Activated gamma-delta T cell treated with anti-CD3 and anti-CD28 coated beads, Interleukin-2, amount 50 U/mL, for 16 hours (primary cell): ENCODE data around the gene SLC4A5.

Source experiments
- DNase-seq: peaks from one replicate; pipeline ENCODE4 v3.0.0-alpha.2; 2020; ENCODE audit warnings: low read depth

Gene SLC4A5

DNA sequence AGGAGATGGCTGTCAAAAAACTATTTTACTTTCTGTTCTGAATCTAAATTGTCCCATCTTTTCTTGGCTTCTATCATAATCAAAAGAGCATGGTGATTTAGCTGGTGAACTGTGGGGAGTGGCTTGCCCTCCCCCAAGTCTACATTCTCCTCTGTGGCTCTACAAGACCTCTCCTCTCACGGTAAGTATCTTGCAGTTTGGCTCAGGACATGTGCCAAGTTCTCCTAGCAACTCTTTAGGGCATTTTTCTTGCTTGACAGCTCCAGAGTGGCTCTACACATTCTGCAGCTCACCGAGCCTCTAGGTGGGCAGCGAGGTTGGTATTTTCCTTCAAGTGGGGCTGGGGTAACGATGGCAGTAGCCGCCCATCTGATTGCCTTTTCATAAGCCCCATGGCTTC, 29.1 kb downstream of the SLC4A5 start:
- DNase-seq: no peak

DNA sequence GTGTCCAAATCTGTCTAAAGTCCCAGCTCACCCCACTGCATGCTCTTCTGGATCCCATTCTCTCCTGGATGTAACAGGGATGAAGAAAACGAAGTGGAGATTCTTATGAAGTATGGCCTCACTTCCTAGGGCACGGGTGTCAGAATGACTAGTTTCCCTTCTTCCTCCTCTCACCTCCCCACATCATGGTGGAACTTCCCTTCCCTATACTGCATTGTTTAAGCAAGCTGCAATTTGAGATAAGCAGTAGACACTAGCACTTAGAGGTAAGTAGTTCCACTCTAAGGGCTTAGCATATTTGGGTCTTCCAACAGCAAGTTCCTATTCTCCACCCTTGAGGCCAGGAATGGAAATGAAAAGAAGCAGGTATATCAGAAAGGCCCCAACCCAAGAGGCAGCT, 29.7 kb downstream of the SLC4A5 start:
- DNase-seq: no peak

DNA sequence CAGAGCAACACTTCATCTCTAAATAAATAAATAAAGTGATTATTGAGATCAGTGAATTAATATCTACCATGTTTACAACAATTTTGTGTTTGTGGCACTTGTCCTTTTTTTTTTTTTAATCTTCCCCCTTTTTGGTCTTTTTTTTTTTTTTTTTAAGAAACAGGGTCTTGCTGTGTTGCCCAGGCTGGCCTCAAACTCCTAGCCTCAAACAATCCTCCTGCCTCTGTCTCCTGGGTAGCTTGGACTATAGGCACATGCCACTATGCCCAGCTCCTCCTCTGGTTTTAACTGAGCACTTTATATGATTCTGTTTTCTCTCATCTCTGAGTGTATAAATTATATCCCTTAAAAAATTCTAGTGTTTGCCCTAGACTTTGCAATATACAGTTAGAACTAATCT, 30.3 kb downstream of the SLC4A5 start:
- no peak for DNase-seq

DNA sequence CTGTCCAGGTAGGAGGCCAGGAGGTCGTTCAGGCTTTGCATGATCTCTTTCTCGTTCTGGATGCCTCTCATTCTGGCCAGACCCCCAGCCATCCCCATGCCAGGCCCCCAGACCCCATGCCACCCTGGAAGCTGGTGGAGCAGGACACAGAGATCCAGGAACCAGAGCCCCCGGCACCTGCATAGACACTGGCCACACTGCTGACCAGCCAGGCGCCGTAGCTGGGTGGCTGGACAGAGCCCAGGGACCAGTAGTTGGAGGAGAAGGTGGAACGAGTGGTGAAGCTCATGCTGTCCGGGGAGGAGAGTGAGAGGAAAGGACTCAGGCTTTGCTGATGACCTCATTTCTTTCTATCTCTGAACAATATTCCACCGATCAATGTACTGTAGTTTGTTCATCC, 35.5 kb downstream of the SLC4A5 start:
- no peak for DNase-seq

DNA sequence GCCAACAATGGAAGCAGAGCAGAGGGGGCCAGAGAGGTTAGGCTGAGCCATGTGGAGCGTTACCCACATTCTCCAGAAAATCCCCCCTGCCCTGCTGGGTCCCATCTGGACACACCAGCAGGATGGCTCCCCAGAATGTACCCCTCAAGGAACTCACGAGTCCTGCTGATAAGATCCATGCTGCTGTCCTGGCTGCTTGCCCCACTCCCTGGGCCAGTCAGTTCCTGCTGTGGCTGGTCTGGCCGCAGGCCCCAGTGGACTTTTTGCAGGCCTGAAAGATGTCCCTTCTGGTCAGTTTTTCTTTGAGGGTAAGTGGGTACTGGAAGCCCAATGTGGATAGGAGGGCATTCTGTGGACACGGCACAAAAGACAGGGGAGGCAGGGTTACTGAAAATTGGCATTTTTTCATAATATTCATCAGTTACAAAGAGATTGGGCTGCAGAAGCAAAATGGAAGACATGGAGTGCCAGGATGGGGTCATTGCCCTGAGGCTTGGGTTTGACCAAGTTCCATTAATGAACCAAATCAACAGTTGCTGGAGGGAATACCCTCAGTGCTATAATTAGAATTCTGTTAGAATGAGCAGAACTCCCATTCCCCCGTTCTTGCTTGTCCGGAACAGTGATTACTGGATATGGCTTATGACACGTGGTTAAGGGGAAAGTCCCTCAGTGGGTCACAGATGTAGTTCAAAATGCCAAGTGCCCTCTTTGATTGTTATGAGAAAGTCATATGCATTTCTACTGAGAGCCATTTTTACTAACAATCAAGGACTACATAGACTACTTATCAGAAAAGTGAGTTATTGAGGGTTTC, 38.7 kb downstream of the SLC4A5 start:
- no peak for DNase-seq

DNA sequence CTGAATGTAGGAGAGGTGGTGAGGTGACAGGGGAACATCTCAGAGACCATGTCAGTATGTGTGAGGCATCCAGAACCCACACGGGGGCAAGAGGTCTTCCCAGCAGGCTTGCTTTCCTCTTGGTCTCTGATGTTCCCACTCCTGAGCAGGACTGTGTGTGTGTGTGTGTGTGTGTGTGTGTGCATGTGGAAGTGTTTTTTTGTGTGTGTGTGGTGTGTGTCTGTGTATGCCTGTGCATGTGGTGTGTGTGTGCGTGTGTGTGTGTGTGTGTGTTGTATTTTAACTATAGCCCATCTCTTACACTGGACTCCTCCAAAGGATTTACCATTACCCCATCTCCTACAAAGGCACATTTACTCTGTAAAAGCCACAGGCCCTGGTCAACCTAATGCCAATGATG, 40.4 kb downstream of the SLC4A5 start:
- DNase-seq: no peak

DNA sequence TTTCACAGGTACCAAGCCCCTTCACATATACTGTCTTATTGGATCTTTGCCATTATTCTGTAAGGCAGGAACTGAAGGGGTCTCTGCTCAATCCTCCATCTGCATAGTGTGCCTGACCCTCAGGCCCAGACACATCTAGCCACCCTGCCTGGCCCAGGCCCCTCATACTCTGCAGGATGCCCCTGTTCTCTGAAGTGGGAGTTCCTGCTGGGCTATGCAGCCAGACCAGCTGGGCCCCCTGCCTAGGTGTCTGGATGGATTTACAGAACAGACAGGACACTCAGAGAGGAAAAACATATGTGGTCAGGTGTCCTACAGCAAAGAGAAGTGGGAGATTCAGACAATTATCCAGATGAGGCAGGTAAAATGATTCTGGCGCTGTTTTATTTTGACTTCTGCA, 42.0 kb downstream of the SLC4A5 start:
- DNase-seq: no peak

DNA sequence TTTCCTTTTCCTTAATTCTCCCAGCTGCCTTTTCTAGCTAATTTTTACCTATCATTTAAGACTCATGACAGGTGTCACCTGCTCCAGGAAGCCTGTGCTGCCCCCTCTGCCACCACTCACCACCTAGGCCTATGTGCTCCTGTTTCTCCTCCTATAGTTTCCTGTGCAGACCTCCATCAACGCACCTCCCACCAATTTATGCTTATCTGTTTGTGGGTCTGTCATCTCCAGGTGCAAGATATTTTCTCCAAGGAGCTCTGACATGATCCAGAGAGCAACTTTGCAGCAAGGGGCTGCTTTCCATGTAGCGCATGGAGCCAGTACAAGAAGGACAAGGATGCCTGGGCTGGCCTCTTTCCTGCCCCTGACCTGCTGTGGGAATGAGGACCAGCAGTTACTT, 42.7 kb downstream of the SLC4A5 start:
- DNase-seq: no peak

DNA sequence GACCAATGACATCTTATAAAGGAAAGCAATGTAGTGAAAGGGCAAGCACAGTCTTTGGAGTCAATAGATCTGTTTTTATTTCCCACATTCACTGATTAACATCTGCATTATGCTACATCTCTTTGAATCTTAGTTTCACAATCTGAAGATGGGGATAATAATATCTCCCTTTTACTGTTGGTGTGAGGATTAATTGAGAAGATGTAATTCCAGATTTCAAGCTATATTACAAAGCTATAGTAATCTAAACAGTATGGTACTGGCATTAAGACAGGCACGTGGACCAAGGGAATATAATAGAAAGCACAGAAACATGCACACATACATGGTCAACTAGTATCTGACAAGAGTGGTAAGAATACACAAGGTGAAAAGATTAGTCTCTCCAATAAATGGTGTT, 45.3 kb downstream of the SLC4A5 start:
- DNase-seq: no peak

DNA sequence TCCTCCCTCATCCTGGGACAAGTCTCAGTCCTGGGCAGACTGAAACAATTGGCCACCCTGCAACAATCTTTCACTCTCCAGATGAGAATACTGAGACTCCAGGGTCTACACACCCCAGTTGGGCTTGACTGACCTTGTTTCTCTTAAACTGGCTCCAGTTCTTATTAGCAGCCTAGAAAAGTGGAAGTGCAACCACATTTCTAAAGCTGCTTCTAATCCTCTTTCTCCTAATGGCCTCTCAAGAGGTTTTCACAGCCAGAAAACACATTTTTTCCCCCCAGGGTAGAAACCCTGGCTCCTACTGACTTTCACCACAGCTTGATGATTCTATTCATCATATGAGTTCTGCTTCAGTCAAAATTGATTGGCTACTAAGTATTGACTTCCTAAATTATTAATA, 45.8 kb downstream of the SLC4A5 start:
- DNase-seq: no peak

DNA sequence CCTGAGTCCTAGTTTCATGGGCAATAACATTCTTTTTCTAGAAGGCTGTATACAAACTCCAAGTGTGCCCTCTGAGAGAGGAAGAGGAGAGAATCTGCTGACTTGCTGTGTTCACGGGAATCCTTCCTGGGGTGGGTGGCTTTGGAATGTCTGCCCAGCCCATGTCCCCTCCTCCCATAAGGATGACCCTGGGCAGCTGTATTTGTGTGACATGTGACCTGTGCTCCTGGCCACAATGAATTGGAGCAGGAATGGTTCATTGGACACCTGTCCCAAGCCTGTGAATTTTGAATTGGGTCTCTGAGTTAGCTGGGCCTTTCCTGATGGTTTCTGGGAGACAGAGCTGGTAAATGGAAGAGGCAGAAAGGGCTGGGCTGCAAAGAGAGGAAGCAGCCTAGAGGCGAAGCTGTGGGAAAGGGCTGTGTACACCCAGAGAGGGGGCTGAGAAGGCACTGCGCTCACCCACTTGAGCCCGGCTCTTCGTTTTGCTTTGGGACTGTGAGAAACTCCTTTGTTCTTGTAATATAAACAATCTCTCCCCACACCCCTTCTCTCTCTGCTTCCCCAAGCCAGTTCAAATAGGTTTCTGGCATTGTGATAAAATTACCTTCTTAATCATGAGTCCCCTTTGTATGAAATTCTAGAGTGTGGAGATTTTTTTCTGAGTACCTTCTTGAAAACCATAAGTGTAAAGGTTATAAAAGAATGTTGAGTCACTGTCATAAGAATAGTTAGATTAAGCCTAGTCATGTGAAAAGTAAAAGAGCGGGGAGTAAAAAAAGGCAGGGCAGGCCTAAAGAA, 49.8 kb downstream of the SLC4A5 start:
- no peak for DNase-seq

DNA sequence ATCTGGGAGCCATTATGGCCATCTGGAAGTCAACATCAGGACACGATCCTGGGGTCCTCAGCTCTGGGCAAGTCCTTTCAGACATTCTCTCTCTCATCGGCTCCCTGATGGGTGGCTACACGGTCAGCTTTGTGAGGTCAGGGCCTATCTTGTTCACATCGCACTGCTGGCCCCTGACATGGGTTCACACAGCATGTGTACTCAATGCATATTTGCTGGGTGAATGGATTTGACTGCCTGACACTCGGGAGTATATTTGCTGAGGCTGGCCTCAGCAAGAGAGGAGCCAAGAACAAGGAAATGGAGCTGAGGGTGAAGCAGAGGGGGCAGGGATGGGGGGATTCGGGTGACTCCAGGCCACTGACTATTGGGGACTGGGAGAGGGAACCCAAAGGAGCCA, 50.5 kb downstream of the SLC4A5 start:
- DNase-seq: no peak

DNA sequence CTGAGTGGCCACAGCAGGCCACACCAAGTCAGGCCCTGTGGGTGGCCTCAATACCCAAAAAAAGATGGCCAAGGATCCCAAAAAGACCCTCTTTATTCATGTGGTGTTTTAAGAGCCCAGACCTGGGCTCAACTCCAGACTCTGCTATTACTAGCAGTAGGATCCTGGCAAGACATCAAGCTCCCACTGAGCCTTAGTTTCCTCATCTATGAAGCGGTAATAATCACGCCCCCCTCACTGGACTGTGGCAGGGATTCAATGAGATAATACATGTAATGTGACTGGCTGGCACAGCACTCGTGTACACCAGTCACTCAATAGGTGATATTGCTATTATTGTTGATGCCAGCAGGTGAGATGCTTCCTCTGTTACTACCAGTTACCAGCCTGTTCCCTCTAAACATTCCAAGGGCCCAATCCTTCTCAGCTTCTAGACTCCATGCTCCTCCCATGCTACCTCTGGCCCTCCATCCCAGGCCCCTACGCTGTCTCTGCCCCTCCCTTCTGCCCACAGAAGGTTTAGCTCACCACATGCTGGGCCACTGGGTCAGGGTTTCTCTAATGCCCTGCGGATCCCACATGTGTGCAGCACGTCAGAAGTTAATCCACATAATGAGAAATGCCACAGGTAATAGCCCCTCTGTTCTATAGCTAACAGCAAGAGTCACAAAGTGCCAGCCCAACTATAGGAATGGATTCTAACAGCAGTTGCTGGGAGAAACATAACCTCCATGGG, 51.2 kb downstream of the SLC4A5 start:
- DNase-seq: no peak

DNA sequence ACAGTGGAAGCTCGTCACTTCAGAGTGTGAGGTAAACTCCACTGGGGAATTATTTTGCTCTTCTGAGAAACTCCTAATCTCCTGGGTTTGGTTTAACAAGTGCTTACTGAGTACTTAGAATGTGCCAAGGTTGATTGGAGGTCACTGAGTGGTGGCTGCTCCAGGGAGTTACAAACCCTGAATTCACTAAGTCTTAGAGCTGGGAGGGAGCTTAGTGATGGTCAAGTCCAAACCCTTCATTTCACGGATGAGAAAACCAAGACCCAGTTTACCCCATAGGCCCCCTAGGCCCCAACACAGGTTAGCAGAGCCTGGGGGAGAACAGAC, 52.0 kb downstream of the SLC4A5 start:
- no peak for DNase-seq

DNA sequence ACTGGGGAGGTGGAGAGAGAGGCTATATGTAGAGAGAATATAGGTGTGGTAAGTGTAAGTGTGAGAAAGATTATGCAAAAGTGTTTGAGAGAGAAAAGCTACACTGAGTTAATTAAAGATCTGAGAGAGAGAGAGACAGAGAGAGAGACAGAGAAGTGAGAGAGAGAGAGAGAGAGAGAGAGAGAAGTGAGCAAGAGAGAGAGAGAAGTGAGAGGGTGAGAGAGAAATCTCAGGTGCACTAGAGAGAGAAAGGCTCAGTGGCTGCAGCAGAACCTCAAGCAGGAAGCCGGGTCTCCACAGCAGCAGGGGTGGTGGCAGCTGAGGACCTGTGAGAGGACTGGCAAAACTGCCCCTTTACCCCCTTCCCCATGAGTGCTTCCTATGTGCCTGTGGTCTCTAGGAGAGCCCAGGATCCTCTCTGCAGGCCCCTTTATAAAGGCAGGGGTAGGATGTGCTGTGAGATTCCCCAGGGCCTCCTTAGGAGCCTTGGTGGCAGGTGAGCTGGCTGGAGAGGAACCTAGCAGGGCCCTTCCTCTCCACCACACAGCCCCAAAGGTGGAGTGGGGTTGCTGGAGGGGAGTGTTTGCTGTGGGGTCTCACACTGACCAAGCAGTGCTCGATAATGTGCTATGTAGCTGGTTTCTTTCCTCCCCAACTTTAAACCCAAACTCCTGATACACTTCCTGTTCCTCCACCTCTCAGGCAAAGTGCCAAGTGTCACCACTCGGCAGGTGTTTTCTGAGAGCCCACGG, 52.6 kb downstream of the SLC4A5 start:
- DNase-seq: peak; percentile 17

DNA sequence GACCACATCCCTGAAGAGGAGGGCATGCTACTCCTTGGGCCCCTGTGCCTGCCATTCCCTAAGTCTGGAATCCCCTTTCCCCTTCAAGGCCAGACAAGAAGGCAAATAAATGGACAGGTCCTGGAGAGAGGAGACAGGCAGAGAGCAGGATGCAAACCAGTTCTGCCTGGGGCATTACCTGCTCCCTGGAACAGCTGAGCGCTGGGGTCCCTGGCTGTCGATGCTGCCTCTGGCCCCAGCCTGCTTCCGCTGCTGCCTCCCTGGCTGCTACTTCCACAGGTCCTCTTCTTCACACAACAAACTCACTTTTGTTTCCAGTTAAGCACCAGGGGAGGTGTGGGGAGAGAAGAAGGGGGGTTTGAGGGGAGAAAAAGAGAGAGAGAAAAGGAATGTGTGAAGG, 53.1 kb downstream of the SLC4A5 start:
- DNase-seq: no peak

DNA sequence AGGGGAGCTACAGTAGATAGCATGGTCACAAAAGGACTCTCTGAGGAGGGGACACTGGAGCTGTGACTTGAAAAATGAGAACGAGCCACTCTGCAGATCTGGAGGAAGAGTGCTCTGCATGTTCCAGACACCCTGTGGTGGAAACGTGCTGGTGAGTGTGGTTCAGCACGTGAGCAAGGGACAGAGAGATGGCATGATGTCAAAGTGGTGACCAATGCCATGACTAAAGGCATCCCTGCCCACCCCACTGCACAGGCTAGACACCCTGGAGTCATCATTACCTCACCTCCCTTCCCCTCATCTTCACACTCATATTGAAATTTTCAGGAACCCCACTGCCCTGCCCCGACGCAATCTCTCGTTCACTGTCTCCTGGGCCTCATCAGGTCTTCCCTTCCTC, 56.5 kb downstream of the SLC4A5 start:
- DNase-seq: no peak

DNA sequence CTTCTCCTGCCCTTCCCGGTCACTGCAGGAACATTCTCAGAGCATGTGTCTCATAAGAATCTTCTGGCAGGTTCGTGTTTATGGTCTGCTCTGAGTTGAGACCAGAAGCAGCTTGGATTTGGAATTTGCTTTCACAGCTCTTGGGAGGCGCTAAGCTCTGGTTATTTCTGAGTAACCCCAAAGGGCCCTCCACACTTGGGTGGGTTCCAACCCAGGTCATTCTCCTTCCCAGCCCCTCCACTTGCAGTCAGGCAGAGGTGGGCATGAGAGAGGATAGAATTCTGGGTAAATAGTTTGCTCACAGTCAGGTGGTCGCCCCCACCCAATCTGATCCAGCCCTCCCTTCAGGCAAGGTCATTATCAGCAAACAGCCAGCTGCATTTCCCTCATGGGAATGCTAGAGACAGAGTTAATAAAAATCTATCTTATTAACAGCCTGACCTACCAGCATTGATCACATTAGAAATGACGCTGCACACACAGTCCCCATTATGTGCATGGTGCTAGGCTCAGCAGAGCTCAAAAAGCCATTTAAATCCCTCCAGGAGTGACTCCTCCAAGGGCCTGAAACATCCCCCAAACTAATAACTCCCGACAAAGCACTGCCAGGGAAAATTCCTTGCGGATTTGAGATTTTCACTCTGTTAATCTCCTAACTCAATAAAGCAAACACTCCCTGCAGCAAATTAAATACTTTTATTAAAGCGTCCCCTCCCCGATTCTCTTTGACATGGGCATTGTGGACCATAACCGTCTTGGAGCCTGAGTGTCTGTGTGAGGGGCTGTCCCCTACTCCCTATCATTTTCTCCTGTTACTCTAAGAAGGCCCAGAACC, 61.9 kb downstream of the SLC4A5 start:
- DNase-seq: no peak

DNA sequence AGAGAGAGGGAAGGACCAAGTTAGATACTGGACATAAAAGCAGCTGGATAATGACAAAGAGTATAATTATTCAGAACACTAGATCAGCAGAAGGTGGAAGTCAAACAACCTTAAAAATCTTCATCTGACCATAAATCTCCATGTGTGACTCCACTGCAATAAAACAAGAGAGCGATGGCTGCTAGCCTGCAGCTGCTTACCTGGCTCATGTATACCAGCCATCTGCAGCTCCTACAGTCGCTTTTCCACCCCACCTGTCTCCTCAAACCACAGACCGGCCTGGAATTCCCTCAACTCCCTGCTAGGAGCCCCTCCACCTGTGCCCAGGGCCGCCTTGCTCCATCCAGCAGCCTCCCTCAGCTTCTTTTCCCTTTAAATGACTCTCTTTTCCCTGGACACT, 64.5 kb downstream of the SLC4A5 start:
- DNase-seq: no peak

DNA sequence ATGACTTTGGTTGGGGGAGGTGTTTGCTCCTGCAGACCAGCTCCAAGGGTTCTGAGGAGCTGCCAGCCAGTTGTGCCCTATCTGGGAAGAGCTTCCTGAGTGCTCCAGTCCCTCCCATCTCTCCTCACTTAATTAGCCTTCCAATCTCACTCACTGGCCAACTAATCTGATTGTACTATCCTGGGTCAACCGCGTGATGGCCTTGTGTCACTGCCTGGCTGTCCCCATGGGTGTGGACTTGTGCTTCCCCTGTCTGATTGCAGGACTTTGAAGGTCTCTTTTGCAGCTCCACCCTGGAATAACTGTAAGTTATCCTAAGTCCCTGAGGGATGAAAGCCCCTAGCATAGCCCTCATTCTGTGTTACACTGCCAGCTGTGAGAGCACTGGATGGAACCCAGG, 65.0 kb downstream of the SLC4A5 start:
- DNase-seq: no peak

DNA sequence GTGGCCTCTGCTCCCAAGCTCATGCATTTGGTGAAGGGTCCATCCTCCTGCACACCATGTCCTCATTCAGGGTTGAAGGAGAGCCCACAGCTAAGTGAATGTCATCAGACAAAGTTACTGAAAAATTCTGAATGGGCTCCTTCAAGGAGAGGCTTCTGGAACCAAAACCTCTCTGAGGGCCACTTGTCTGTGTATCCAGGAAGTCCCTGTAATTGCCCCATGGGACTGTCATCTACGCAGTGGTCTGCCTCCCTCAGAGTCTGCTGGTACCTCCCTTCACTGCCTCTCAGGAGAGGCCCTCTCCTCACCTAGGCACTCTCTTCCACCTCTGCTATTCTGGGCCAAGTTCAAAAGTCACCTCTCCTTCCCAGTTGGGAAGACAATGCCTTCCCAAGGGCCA, 68.0 kb downstream of the SLC4A5 start:
- DNase-seq: no peak
